HUES6 (cell line): ENCODE measurements around the gene CFD.
A peak's percentile ranks its signal among the peaks of the same experiment; 100 is the strongest.

Source experiments
- H3K27ac ChIP-seq: 2 replicates; pipeline ENCODE4 v1.7.0; 2013; ENCODE audit warnings: low read depth, mild to moderate bottlenecking, low read length, inconsistent platforms
- H3K27me3 ChIP-seq: 2 replicates; pipeline ENCODE4 v1.6.1; 2013; ENCODE audit warnings: low read length; ENCODE audit not compliant: control insufficient read depth, insufficient read depth
- H3K36me3 ChIP-seq: 2 replicates; pipeline ENCODE4 v1.6.1; 2013; ENCODE audit warnings: low read length; ENCODE audit not compliant: control insufficient read depth, insufficient read depth
- H3K4me1 ChIP-seq: 2 replicates; pipeline ENCODE4 v1.6.1; 2013; ENCODE audit warnings: low read length; ENCODE audit not compliant: control insufficient read depth, insufficient read depth
- H3K4me3 ChIP-seq: 2 replicates; pipeline ENCODE4 v1.5.1; 2013; ENCODE audit warnings: low read depth, low read length
- H3K9ac ChIP-seq: one replicate; pipeline ENCODE4 v1.6.1; 2013; ENCODE audit warnings: mild to moderate bottlenecking, low read length
- H3K9me3 ChIP-seq: 2 replicates; pipeline ENCODE4 v1.6.1; 2013; ENCODE audit warnings: low read depth, low read length; ENCODE audit not compliant: control insufficient read depth, insufficient read depth

The CFD gene

DNA sequence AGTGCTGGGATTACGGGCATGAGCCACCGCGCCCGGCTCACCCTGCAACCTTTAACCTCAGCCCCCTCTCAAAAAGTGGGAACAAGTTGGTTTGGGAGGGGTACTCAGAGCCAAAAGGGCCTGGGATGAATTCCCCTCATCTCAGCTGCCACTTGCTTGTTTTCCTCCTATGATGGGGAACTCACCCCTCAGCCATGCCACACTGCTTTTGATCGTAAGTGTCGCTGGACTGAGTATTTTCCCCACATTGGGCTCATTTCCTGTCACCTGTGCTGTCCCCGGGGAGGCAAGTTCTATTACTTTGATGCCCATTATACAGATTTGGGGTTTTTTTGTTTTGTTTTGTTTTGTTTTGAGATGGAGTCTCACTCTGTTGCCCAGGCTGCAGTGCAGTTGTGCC is 47.0 kb downstream of the CFD start:
- Histone ChIP-seq H3K27ac (no peak overlapping the region), H3K4me3 (no peak overlapping the region), H3K4me1 (peaks cover 7% of the 10 kb centered on the region), H3K9me3 (no peaks in the 10 kb centered on the region), H3K36me3 (no peaks in the 10 kb centered on the region; the same call in 1 of the 2 replicates), H3K9ac (no peak overlapping the region), H3K27me3 (no peaks in the 10 kb centered on the region)

DNA sequence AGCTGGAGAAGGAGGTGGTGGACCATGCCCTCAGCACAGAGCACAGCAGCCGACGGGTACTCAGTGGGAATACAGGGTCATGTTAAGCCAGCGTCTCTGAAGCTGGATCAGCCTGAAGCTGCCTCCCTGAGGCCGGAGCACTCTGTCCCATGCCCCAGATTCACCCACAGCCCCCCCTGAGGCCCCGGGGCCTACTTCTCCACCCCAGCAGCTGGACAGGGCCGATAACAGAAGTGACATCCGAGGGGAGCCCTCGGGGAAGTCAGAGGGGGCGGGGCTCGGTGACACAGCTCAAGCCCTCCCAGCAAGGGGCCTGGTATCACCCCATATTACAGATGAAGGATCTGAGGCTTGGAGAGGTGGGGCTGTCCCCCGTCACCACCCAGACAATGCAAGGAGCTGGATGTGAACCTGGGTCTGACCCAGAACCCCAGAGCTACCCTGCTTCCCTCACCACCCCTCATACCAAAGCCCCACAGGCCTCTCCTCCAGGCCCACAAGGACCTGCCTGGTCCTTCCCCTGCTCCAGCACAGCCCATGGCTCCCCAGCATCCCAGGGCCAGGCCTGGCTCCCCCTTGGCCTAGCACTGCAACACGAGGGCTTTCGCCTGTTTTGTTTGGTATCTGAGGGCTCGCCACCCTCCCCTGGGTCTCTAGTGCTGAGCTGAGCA is 47.9 kb downstream of the CFD start:
- Histone ChIP-seq H3K27me3 (no peaks in the 10 kb centered on the region), H3K4me3 (no peak overlapping the region), H3K27ac (no peak overlapping the region), H3K4me1 (peaks cover 7% of the 10 kb centered on the region), H3K9ac (no peak overlapping the region), H3K36me3 (no peaks in the 10 kb centered on the region), H3K9me3 (no peaks in the 10 kb centered on the region)

DNA sequence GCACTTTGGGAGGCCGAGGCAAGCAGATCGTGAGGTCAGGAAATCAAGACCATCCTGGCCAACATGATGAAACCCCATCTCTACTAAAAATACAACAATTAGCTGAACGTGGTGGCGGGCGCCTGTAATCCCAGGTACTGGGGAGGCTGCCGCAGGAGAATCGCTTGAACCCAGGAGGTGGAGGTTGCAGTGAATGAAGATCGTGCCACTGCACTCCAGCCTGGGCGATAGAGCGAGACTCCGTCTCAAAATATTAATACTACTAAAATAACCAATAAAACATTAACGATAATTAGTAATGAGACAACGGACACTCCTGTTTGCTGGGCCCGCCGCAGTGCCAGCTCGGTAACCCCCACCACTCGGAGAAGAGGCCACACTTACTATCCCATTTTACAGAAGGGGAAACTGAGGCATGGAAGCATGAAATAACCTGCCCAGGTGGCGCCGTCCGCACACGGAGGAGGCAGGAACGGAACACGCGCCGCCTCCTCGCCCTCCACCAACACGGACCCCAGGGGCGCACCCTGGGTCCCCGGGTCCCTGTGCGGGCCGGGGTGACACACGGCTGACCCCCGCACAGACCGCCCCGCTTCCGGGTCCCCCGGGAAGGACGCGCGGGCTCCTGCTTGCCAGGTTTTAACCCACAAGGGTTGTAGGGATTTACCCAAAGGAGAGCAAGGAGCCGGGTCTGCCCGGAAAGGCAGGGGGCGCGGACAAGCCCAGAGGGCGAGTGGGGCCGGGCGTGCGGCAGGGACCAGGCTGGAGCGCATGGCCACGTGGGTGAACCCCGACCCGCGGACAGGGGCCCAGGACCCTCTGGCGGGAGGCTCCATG is 52.0 kb downstream of the CFD start:
- no peak overlapping the region for H3K9ac ChIP-seq
- no peak overlapping the region for H3K4me3 ChIP-seq

GRCh38 chr19:912181-913079 is 53.0 kb downstream of the CFD start:
- H3K9me3 ChIP-seq, result no peaks in the 10 kb centered on the region
- peaks cover 19% of the 10 kb centered on the region for H3K27me3 ChIP-seq
- H3K27ac ChIP-seq, result no peak overlapping the region; the same call in 1 of the 2 replicates
- H3K4me1 ChIP-seq, result peaks cover 10% of the 10 kb centered on the region
- no peaks in the 10 kb centered on the region for H3K36me3 ChIP-seq
- peak overlapping the region; percentile 79 for H3K4me3 ChIP-seq
- peak overlapping the region; percentile 42 for H3K9ac ChIP-seq

More for the DNA sequence above, 52.0 kb downstream of the CFD start:
- H3K36me3 ChIP-seq, result no peaks in the 10 kb centered on the region
- peaks cover 9% of the 10 kb centered on the region for H3K27me3 ChIP-seq
- peaks cover 10% of the 10 kb centered on the region for H3K4me1 ChIP-seq
- no peak overlapping the region for H3K27ac ChIP-seq
- no peaks in the 10 kb centered on the region for H3K9me3 ChIP-seq
